ENCODE measurements around the gene ACAP1. TPM values are rescaled to one million over a fixed set of nuclear protein-coding genes. Genes with fewer than 3 reads are reported as not detected.

ACAP1 gene
- total RNA-seq, 1 donor from 2014 or later: 3.6 TPM

GRCh38 chr17:7296189-7296861, 40.0 kb upstream of the ACAP1 start:
- DNase-seq (ENCODE audit: low read depth): no peak
- TF ChIP-seq CTCF (IDR thresholded peaks at IDR 0.05; ENCODE audit: insufficient read depth, low read length, poor library complexity, severe bottlenecking): peak; percentile 70
- Histone ChIP-seq H3K4me3 (ENCODE audit: low read depth, low read length) (no peak overlapping the region), H3K36me3 (ENCODE audit: control insufficient read depth, insufficient read depth, low read length) (no peaks in the 10 kb centered on the region), H3K27me3 (ENCODE audit: control insufficient read depth, insufficient read depth, low read length) (peaks cover 38% of the 10 kb centered on the region)

GRCh38 chr17:7304179-7304578, 32.1 kb upstream of the ACAP1 start:
- no peaks in the 10 kb centered on the region for H3K36me3 ChIP-seq (ENCODE audit: control insufficient read depth, insufficient read depth, low read length)
- H3K4me3 ChIP-seq (ENCODE audit: low read depth, low read length): no peak overlapping the region
- TF ChIP-seq CTCF (IDR thresholded peaks at IDR 0.05; ENCODE audit: insufficient read depth, low read length, poor library complexity, severe bottlenecking): no peak
- DNase-seq (ENCODE audit: low read depth): no peak
- H3K27me3 ChIP-seq (ENCODE audit: control insufficient read depth, insufficient read depth, low read length): no peaks in the 10 kb centered on the region

- peak; percentile 99 for DNase-seq (ENCODE audit: low read depth)
- no peaks in the 10 kb centered on the region for H3K27me3 ChIP-seq (ENCODE audit: control insufficient read depth, insufficient read depth, low read length)
- no peak for TF ChIP-seq CTCF (IDR thresholded peaks at IDR 0.05; ENCODE audit: insufficient read depth, low read length, poor library complexity, severe bottlenecking)
- peak within 1 kb of the TSS; percentile 56 for H3K4me3 ChIP-seq (ENCODE audit: low read depth, low read length)
- H3K36me3 ChIP-seq (ENCODE audit: control insufficient read depth, insufficient read depth, low read length): peaks cover 5% of the 10 kb centered on the region
Measured at GRCh38 chr17:7306911-7307685, 29.2 kb upstream of the ACAP1 start, which contains the start of gene EIF5A. Gene EIF5A (plus strand): TSS chr17:7307628. CDS start chr17:7309636, 2,008 bp downstream.

GRCh38 chr17:7307686-7308624, 28.4 kb upstream of the ACAP1 start:
- TF ChIP-seq CTCF (IDR thresholded peaks at IDR 0.05; ENCODE audit: insufficient read depth, low read length, poor library complexity, severe bottlenecking): no peak
- H3K27me3 ChIP-seq (ENCODE audit: control insufficient read depth, insufficient read depth, low read length): no peaks in the 10 kb centered on the region
- peaks cover 7% of the 10 kb centered on the region for H3K36me3 ChIP-seq (ENCODE audit: control insufficient read depth, insufficient read depth, low read length)
- H3K4me3 ChIP-seq (ENCODE audit: low read depth, low read length): peak overlapping the region; percentile 56
- no peak for DNase-seq (ENCODE audit: low read depth)

- Histone ChIP-seq H3K27me3 (ENCODE audit: control insufficient read depth, insufficient read depth, low read length) (no peaks in the 10 kb centered on the region), H3K36me3 (ENCODE audit: control insufficient read depth, insufficient read depth, low read length) (peaks cover 10% of the 10 kb centered on the region), H3K4me3 (ENCODE audit: low read depth, low read length) (peak overlapping the region; percentile 56)
- peak; percentile 44 for DNase-seq (ENCODE audit: low read depth)
- TF ChIP-seq CTCF (IDR thresholded peaks at IDR 0.05; ENCODE audit: insufficient read depth, low read length, poor library complexity, severe bottlenecking): no peak
Measured at GRCh38 chr17:7308625-7309433, 27.5 kb upstream of the ACAP1 start.

Measured in kidney epithelial cell (primary cell).